Type B pancreatic cell (in vitro differentiated cells): Measurements from ENCODE around the gene PI4KA. TPM values are rescaled to one million over a fixed set of nuclear protein-coding genes. Genes with fewer than 3 reads are reported as not detected.
"Not testable (repeated sequence)": the region's sequence is repeated elsewhere in the genome, so short reads cannot be mapped to it uniquely, and the experiment has no call there.

Experiments
- DNase-seq: peaks from one replicate; pipeline ENCODE4 v3.0.0; 2021; ENCODE audit warnings: mixed read lengths; ENCODE audit not compliant: unreplicated experiment; ENCODE audit errors: extremely low spot score
- H3K27ac Mint-ChIP-seq: 2 replicates; pipeline ENCODE4 v1.8.0; 2021; ENCODE audit warnings: mild to moderate bottlenecking, mixed read lengths
- H3K27me3 Mint-ChIP-seq: 2 replicates; pipeline ENCODE4 v1.8.0; 2021; ENCODE audit warnings: mixed read lengths
- H3K36me3 Mint-ChIP-seq: 2 replicates; pipeline ENCODE4 v1.8.0; 2021; ENCODE audit warnings: mixed read lengths
- H3K4me1 Mint-ChIP-seq: one replicate; pipeline ENCODE4 v1.8.0; 2021; ENCODE audit warnings: mixed read lengths; ENCODE audit not compliant: unreplicated experiment
- H3K4me3 Mint-ChIP-seq: 2 replicates; pipeline ENCODE4 v1.8.0; 2021; ENCODE audit warnings: mild to moderate bottlenecking, mixed read lengths
- H3K9me3 Mint-ChIP-seq: 2 replicates; pipeline ENCODE4 v1.8.0; 2021; ENCODE audit warnings: mixed read lengths
- CTCF ChIP-seq: fragments of 200-600 bp; sonication (generic); conservative IDR thresholded peaks from 2 replicates; pipeline ENCODE4 v1.5.0; 2021; ENCODE audit warnings: antibody characterized with exemption, mild to moderate bottlenecking
- total RNA-seq: library from RNA; stranded (reverse); gene quantifications from 2 replicates; pipeline ENCODE4 v1.2.1, GENCODE V29; 2021; ENCODE audit warnings: low replicate concordance

Gene PI4KA
- total RNA-seq, 1 donor from 2014 or later: 120 TPM

DNA sequence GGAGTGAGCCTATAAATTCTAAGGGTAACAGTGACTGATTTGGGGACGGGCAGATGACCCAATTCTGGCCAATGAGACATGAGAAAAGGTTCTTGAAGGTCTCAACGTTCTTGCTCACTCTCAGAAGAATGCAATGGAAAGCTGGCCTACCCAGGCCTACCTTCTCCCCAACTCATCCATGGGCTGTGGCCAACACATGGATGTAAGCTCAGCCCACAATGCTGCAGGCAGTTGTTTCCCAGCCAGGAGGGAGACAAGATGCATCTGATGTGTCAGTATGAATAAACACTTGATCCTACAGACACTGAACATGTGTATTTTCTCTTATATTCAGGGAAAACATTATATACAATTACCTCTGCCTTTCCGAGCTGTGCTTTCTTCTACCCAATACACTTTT lies 24.4 kb downstream of the PI4KA start:
- Mint-ChIP-seq H3K4me1 (no peaks in the 10 kb centered on the region), H3K27me3 (no peaks in the 10 kb centered on the region), H3K27ac (no peak overlapping the region), H3K36me3 (peaks cover 28% of the 10 kb centered on the region), H3K9me3 (no peaks in the 10 kb centered on the region), H3K4me3 (no peak overlapping the region)
- DNase-seq: no peak
- TF ChIP-seq CTCF: no peak

DNA sequence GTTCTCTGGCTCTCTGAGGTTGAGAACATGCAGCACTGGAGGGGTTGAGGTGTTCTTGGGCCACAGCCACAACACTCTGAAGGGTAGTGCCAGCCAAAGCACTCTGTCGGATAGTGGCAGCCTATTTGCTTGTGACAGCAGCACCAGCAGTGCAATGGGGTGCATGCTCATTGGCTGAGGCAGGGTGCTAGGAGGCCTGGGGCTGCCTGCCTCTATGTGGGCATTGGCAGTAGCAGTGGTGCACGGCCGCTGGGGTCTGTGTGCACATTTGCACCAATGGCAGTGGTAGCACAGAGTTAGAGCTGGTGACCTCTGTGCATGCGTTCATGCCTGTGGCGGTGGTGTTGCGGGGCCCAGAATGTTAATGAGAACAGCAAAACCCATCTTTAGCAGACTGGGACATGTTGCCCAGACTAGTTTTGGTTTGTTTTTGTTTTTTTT lies 25.4 kb downstream of the PI4KA start:
- DNase-seq: no peak
- Mint-ChIP-seq H3K4me1 (no peaks in the 10 kb centered on the region), H3K4me3 (no peak overlapping the region), H3K27ac (no peak overlapping the region), H3K9me3 (no peaks in the 10 kb centered on the region), H3K27me3 (no peaks in the 10 kb centered on the region), H3K36me3 (peaks cover 35% of the 10 kb centered on the region)
- TF ChIP-seq CTCF: no peak

DNA sequence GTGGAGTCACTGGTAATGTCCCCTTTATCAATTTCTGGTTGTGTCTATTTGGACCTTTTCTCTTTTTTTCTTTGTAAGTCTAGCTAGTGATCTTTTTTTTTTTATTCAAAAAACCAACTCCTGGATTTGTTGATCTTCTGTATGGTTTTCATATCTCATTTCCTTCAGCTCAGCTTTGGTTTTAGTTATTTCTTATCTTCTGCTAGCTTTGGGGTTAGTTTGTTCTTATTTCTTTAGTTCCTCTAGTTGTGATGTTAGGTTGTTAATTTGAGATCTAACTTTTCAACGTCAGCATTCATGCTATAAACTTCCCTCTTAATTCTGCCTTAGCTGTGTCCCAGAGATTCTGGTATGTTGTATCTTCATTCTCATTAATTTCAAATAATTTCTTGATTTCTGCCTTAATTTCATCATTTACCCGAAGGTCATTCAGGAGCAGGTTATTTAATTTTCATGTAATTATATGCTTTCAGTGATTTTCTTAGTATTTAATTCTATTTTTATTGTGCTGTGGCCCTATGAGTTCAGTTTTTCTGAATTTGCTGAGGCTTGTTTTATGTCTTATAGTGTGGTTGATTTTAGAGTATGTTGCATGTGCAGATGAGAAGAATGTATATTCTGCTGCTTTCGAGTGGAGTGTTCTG lies 29.0 kb downstream of the PI4KA start:
- Mint-ChIP-seq H3K27ac (no peak overlapping the region), H3K36me3 (peaks cover 43% of the 10 kb centered on the region), H3K4me1 (no peaks in the 10 kb centered on the region), H3K27me3 (no peaks in the 10 kb centered on the region), H3K9me3 (no peaks in the 10 kb centered on the region), H3K4me3 (no peak overlapping the region)
- no peak for TF ChIP-seq CTCF
- DNase-seq: no peak

- H3K36me3 Mint-ChIP-seq: peaks cover 30% of the 10 kb centered on the region
- H3K27me3 Mint-ChIP-seq, H3K27ac Mint-ChIP-seq, H3K4me3 Mint-ChIP-seq, H3K9me3 Mint-ChIP-seq, DNase-seq, H3K4me1 Mint-ChIP-seq: not testable (repeated sequence)
These were observed 32.0 kb downstream of the PI4KA start for GRCh38 chr22:20826373-20827152.

GRCh38 chr22:20825624-20826023 lies 33.0 kb downstream of the PI4KA start:
- H3K4me3 Mint-ChIP-seq: no peak overlapping the region
- H3K27ac Mint-ChIP-seq: no peak overlapping the region
- no peak for DNase-seq
- no peaks in the 10 kb centered on the region for H3K9me3 Mint-ChIP-seq
- no peaks in the 10 kb centered on the region for H3K27me3 Mint-ChIP-seq
- no peaks in the 10 kb centered on the region for H3K4me1 Mint-ChIP-seq
- TF ChIP-seq CTCF: no peak
- peaks cover 28% of the 10 kb centered on the region for H3K36me3 Mint-ChIP-seq

- peaks cover 25% of the 10 kb centered on the region for H3K36me3 Mint-ChIP-seq
- not testable (repeated sequence) for H3K27ac Mint-ChIP-seq, H3K9me3 Mint-ChIP-seq, H3K27me3 Mint-ChIP-seq, H3K4me1 Mint-ChIP-seq, H3K4me3 Mint-ChIP-seq, DNase-seq
These were observed 33.4 kb downstream of the PI4KA start for GRCh38 chr22:20825216-20825615.
